Activated naive CD4-positive, alpha-beta T cell treated with anti-CD3 and anti-CD28 coated beads, Interleukin-2, amount 50 U/mL, for 16 hours (primary cell): ENCODE data around the gene TSPAN3.

Source experiments
- DNase-seq: peaks from one replicate; pipeline ENCODE4 v3.0.0-alpha.2; 2020

Gene TSPAN3

GRCh38 chr15:77032647-77033416 lies 38.1 kb downstream of the TSPAN3 start:
- no peak for DNase-seq

GRCh38 chr15:77032052-77032646 lies 38.8 kb downstream of the TSPAN3 start:
- peak; percentile 9 for DNase-seq

GRCh38 chr15:77031376-77032050 lies 39.4 kb downstream of the TSPAN3 start:
- DNase-seq: peak; percentile 30

- peak; percentile 9 for DNase-seq
Observed at GRCh38 chr15:77030928-77031375, 40.0 kb downstream of the TSPAN3 start.

- DNase-seq: peak; percentile 10
Observed at GRCh38 chr15:77030048-77030927, 40.6 kb downstream of the TSPAN3 start.

GRCh38 chr15:77029166-77030047 lies 41.5 kb downstream of the TSPAN3 start:
- no peak for DNase-seq

GRCh38 chr15:77028451-77029165 lies 42.3 kb downstream of the TSPAN3 start:
- no peak for DNase-seq

GRCh38 chr15:77027697-77028450 lies 43.0 kb downstream of the TSPAN3 start:
- no peak for DNase-seq

- no peak for DNase-seq
Observed at GRCh38 chr15:77027111-77027696, 43.7 kb downstream of the TSPAN3 start.

- DNase-seq: peak; percentile 3
Observed at GRCh38 chr15:77026501-77027110, 44.3 kb downstream of the TSPAN3 start.

GRCh38 chr15:77025941-77026411 lies 44.9 kb downstream of the TSPAN3 start:
- DNase-seq: peak; percentile 7

GRCh38 chr15:77025083-77025901 lies 45.6 kb downstream of the TSPAN3 start:
- DNase-seq: peak; percentile 6

GRCh38 chr15:77024273-77025082 lies 46.4 kb downstream of the TSPAN3 start:
- DNase-seq: peak; percentile 75

- peak; percentile 9 for DNase-seq
Observed at GRCh38 chr15:77023576-77024272, 47.2 kb downstream of the TSPAN3 start.

GRCh38 chr15:77022646-77023575 lies 48.0 kb downstream of the TSPAN3 start:
- DNase-seq: peak; percentile 5
